Activated T-cell treated with anti-CD3 and anti-CD28 coated beads, Interleukin-2, amount 50 U/mL, for 4 hours (primary cell): ENCODE measurements around the gene HCN4. TPM values are rescaled to one million over a fixed set of nuclear protein-coding genes. Genes with fewer than 3 reads are reported as not detected.

ENCODE experiments used
- ATAC-seq, 2 donors: fragments of 200-7000 bp; cut with Tn5 transposase; one replicate each; pipeline ENCODE4 v1.10.0; 2021
- DNase-seq: peaks from one replicate; pipeline ENCODE4 v3.0.0-alpha.2; 2020
- H3K27me3 Mint-ChIP-seq: one replicate; pipeline ENCODE4 v1.8.0; 2021; ENCODE audit warnings: low read depth, mixed read lengths
- H3K36me3 Mint-ChIP-seq: one replicate; pipeline ENCODE4 v1.8.0; 2022; ENCODE audit warnings: mixed read lengths; ENCODE audit not compliant: insufficient read depth
- H3K4me1 Mint-ChIP-seq: one replicate; pipeline ENCODE4 v1.8.0; 2021; ENCODE audit warnings: low read depth, mixed read lengths
- H3K4me3 Mint-ChIP-seq: one replicate; pipeline ENCODE4 v1.8.0; 2021; ENCODE audit warnings: mild to moderate bottlenecking, moderate library complexity, mixed read lengths
- H3K9me3 Mint-ChIP-seq: one replicate; pipeline ENCODE4 v1.8.0; 2021; ENCODE audit warnings: mixed read lengths
- total RNA-seq, 3 donors: library from RNA; stranded (reverse); gene quantifications; one replicate each; pipeline ENCODE4 v1.2.1, GENCODE V29; 2021

HCN4 gene
- total RNA-seq, 3 donors from 2014 or later, result not detected

- ATAC-seq (no peak), DNase-seq (no peak)
- no peaks in the 10 kb centered on the region for H3K9me3 Mint-ChIP-seq
- no peaks in the 10 kb centered on the region for H3K4me1 Mint-ChIP-seq
- no peak overlapping the region for H3K4me3 Mint-ChIP-seq
- H3K27me3 Mint-ChIP-seq, result no peaks in the 10 kb centered on the region
- peaks cover 23% of the 10 kb centered on the region for H3K36me3 Mint-ChIP-seq
Measured at GRCh38 chr15:73291441-73291840, 77.3 kb downstream of the HCN4 start.

DNA sequence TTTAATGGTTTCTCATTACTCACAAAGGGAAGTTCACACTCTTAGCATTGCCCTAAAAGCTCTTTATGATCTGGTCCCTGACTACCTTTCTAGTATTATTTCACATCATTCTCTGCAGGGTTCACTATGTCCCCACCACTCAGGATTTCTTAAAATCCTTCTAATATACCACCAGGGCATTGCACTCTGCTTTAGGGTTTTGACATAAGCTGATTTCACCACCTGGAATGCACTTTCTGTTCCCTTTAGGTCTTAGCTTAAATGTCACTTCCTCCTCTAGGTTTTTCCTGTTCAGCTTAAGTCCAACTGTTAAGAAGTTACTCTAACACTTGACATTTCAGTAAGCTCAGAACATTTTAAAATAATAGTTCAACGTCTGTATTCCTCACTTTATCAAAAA is 81.7 kb downstream of the HCN4 start:
- no peak for ATAC-seq
- Mint-ChIP-seq H3K4me3 (no peak overlapping the region), H3K36me3 (peaks cover 28% of the 10 kb centered on the region), H3K9me3 (no peaks in the 10 kb centered on the region), H3K27me3 (no peaks in the 10 kb centered on the region), H3K4me1 (peaks cover 5% of the 10 kb centered on the region)
- no peak for DNase-seq

DNA sequence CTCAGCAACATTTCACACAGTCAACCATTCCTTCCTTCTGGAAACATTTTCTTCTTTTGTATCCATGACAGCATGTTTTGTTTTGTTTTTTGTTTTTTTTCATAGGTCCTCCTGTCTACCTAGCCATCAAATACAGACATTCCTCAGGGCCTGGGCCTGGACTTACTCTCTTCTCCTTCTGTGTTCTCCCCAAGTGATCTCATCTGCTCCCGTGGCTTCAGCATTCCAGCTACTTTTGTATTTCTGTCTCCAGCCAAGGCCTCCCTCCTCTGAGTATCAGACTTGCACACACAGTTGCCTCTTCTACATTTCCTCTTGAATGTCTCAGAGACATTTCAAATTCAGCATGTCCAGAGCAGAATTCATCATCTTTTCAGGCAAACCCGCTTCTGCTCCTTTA is 82.4 kb downstream of the HCN4 start:
- no peaks in the 10 kb centered on the region for H3K27me3 Mint-ChIP-seq
- H3K9me3 Mint-ChIP-seq, result no peaks in the 10 kb centered on the region
- ATAC-seq (no peak), DNase-seq (no peak)
- peaks cover 28% of the 10 kb centered on the region for H3K36me3 Mint-ChIP-seq
- H3K4me1 Mint-ChIP-seq, result peaks cover 5% of the 10 kb centered on the region
- H3K4me3 Mint-ChIP-seq, result no peak overlapping the region

DNA sequence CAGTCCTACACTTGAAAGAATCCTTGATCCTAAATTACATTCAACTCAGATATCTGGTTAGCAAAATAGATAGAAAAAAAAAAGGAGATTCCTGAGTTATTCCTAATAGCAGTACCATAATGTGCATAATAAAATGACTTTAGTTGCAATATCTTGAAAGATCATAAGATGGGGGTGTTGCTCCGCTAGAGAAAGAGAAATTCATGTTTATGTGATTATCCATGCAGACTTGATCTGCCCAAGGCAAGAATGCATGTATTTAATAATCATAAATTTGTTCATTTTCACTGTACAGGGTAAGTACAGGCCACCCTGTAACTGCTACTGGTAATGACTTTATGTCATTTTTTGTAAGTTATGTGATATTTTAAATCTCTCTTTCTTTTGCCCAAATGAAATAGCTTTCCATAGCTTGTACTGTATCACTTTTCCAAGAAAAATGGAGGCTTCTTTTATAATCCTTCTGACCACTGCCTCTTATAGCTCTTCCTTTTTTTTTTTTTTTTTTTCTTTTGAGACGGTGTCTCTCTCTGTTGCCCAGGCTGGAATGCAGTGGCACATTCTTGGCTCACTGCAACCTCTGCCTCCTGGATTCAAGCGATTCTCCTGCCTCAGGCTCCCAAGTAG is 84.6 kb downstream of the HCN4 start:
- DNase-seq, result no peak
- H3K27me3 Mint-ChIP-seq, result no peaks in the 10 kb centered on the region
- no peaks in the 10 kb centered on the region for H3K9me3 Mint-ChIP-seq
- ATAC-seq, result no peak
- H3K4me3 Mint-ChIP-seq, result no peak overlapping the region
- H3K4me1 Mint-ChIP-seq, result peaks cover 5% of the 10 kb centered on the region
- peaks cover 28% of the 10 kb centered on the region for H3K36me3 Mint-ChIP-seq

GRCh38 chr15:73283366-73283962 is 85.3 kb downstream of the HCN4 start:
- peaks cover 23% of the 10 kb centered on the region for H3K36me3 Mint-ChIP-seq

GRCh38 chr15:73282567-73283365 is 86.0 kb downstream of the HCN4 start:
- ATAC-seq (no peak), DNase-seq (no peak)
- Mint-ChIP-seq H3K27me3 (no peaks in the 10 kb centered on the region), H3K4me1 (peaks cover 5% of the 10 kb centered on the region), H3K36me3 (peaks cover 16% of the 10 kb centered on the region), H3K4me3 (no peak overlapping the region), H3K9me3 (no peaks in the 10 kb centered on the region)

More at GRCh38 chr15:73283366-73283962, 85.3 kb downstream of the HCN4 start:
- no peaks in the 10 kb centered on the region for H3K9me3 Mint-ChIP-seq
- no peak overlapping the region for H3K4me3 Mint-ChIP-seq
- no peak for ATAC-seq
- H3K27me3 Mint-ChIP-seq, result no peaks in the 10 kb centered on the region
- H3K4me1 Mint-ChIP-seq, result peaks cover 5% of the 10 kb centered on the region
- DNase-seq, result no peak

GRCh38 chr15:73275862-73276261 is 92.9 kb downstream of the HCN4 start:
- ATAC-seq, result no peak
- Mint-ChIP-seq H3K27me3 (no peaks in the 10 kb centered on the region), H3K9me3 (no peaks in the 10 kb centered on the region), H3K4me3 (no peak overlapping the region), H3K4me1 (peaks cover 2% of the 10 kb centered on the region), H3K36me3 (no peaks in the 10 kb centered on the region)
- no peak for DNase-seq

- Mint-ChIP-seq H3K9me3 (no peaks in the 10 kb centered on the region), H3K4me1 (peaks cover 2% of the 10 kb centered on the region), H3K36me3 (peaks cover 4% of the 10 kb centered on the region), H3K27me3 (no peaks in the 10 kb centered on the region), H3K4me3 (no peak overlapping the region)
- DNase-seq, result peak; percentile 12
- peak; percentile 54 to 77 for ATAC-seq
Measured at GRCh38 chr15:73273181-73274002, 95.4 kb downstream of the HCN4 start.

DNA sequence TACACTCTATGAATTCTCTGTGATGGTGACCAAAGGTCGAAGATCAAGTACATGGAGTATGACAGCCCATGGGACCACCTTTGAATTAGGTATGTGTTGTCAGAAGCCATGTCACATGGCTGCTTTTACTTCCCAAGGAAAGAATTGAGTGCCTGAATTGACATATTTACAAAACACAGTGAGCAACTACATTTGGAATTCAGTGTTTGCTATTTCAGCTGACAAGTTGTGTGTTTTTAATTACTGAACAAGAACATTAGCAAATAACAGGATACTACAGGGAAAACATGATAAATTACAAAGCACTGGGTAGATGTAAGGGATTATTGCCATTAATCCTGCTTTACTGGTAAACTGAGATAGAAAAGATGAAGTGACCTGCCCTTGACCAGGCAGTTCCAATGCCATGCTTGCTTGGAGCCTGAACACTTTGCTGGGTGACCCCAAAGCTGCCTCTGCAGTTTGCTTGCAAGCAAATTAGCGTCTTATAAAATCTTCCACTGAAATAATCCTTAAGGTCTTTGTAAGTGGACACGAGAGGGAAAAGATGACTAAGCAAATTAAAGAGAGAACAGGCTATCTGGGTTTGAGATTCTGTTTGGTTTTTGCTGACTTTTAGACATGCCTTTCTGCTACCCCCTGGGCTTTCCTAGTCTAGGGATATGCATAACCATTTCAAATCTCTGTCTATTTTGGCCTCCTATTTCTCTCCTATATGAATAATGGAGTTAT is 98.2 kb downstream of the HCN4 start:
- ATAC-seq (no peak), DNase-seq (no peak)
- Mint-ChIP-seq H3K27me3 (no peaks in the 10 kb centered on the region), H3K4me1 (peaks cover 2% of the 10 kb centered on the region), H3K4me3 (no peak overlapping the region), H3K36me3 (peaks cover 7% of the 10 kb centered on the region), H3K9me3 (no peaks in the 10 kb centered on the region)

Other genes with a start within 250 kb of the HCN4 start
- gene REC114, start 74.2 kb upstream of the HCN4 start, total RNA-seq, result not detected